COR-L47 (cell line): ENCODE measurements around the gene B4GALT6.

ENCODE experiments used
- DNase-seq: peaks from one replicate; lab custom pipeline; 2025; lab: John Stamatoyannopoulos, UW

Gene B4GALT6

GRCh38 chr18:31688606-31689005 lies 4.2 kb upstream of the B4GALT6 start:
- no peak for DNase-seq

GRCh38 chr18:31686986-31687928 lies 2.9 kb upstream of the B4GALT6 start:
- no peak for DNase-seq

DNA sequence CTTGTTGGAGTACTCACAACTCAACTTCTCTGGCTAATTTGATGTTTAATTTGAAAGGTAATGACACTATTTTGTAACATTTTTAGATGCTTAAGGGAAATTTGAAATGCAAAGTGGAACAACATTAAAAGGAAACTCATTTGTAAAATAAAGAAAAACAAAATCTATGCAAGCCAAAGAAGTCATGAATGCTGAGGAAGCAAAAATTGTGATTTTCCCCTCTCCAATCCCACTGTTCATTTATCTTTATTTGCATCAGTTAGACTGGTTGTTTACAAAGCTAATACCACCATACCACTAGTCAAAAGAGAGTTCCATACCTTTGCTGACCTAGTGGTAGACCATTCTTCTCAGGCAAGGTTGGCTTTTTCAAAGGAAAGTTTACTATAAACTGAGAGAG lies 2.2 kb upstream of the B4GALT6 start:
- DNase-seq, result no peak

GRCh38 chr18:31685097-31686082 lies 1.0 kb upstream of the B4GALT6 start:
- peak; percentile 95 for DNase-seq

DNA sequence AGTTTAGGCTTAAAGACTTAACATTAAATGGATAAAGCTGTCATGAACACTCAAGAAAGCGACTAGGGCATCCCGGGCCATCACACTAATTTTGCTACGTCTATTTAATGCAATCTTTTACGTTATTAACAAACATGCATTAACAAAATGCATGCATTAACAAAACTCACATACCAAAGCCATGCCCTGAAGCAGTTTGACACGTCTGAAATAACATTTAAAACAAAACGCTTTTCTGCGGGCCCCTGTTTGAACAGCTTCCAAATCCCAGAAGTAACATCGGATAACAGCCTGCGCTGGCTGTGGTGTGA lies 458 bp downstream of the B4GALT6 start:
- no peak for DNase-seq

DNA sequence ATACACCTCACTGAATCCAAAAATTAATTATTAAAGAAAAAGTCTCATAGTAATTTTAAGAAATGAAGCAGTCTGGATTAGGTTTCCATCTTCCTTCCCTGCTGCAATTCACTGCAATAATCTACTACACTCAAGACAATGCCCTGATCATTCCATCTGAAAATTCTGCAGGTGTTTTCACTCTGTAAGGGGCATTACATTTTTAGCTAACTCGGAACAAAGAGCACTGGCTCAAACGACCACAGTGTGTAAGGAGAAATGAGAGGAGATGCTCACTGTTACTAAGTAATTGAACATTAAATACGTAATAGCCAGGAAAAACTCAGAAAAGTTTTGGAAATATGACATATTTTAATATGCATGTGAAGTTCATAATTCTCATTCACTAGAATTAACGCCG lies 1.3 kb downstream of the B4GALT6 start:
- DNase-seq, result no peak

DNA sequence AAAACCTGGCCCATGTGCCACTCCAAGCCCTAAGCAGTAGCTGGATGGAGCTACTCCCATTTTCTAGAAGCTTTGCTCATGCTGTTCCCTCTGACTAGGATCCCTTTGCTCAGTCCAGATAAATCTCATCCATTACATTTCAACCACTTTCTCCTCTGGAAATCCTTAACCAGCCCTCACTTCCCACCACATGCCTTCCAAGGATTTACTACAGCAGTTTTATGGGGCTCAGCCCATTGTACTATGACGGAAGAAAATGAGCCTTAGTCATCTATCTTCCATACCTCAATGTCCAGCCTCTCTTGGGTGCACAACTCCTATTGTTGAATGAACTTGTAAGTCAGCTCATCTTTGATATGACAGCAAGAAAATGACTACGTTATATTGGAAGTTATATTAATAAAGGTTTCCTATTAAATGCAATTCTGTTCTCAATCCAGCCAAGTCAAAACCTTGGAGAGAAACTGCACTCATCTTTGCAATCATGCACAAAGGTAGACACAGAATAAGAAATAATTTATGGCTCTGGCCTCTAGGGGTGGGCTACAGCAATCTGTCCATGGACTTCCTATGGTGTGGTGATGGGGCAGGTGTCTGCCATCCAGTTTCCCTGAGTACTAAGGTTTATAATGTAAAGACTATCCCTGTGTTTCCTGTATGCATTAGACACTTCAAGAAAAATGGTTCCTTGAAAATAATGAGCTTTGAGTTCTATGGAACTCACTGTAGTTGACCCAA lies 3.4 kb downstream of the B4GALT6 start:
- no peak for DNase-seq

DNA sequence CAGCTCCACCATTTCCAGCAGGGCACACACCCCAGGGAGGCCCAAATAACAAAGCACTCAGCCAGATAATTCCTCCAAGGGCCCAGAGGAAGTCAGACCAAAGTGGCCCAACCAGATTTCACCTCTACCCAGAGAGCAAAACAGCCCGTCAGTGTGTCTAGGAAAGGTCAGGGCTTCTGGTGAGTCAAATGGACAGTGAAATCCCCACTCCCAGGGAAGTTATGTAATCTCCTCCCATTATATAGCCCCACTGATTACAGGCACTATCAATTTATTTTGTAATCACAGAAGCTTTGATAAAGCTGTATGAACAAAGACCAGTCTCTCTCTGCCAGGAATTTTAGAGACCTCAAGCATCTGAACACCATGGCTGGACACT lies 4.0 kb downstream of the B4GALT6 start:
- DNase-seq, result no peak

DNA sequence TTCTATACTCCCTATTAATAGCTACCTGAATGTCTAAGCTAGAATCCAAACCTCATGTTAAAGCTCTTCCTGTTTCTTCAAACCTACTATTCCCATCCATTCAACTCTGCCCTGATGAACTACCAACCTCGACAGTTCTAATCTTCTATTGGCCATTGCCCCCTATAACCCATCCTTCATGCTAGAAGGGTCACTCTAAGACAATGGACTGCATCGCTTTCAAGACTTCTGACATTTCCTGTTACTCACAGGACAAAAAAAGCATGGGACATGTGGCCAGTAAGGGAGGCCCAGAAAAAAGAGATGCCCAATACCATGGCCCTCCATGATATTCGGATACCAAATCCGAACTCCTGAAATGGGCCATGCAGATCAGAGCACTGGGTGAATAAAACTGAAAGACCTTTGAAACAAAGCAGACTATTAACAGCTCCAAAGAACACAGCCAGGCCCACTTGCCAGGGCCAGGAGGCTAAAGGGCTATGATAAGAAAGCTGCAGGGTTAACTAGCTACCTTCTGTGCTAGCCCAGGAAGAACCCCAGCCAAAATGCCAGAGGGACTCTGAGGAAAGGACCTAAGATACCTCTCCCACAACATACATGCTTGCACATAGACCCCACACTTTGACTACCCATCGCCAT lies 4.5 kb downstream of the B4GALT6 start:
- DNase-seq, result no peak

GRCh38 chr18:31679133-31679742 lies 5.1 kb downstream of the B4GALT6 start:
- DNase-seq, result no peak

DNA sequence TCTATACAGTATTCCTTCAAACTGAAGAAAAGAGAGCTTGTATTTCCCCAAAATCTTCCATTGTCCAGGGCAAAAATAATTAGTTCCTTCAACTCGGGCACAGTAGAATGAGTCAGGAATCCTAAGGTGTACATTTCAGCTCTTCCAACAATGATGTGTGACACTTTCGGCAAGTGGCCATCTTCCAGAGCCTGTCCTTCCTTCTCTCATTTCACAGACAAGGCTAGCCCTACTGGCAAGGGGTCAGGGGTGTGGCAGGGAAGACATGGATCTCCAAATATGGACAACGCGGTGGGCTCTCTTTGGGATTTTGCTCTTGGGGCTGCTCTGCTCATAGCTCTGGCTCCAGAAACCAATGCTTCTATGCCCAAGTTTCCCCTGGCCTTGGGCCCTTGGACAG lies 6.0 kb downstream of the B4GALT6 start:
- DNase-seq, result no peak

- no peak for DNase-seq
These were observed 6.8 kb downstream of the B4GALT6 start for GRCh38 chr18:31677592-31677991.

- DNase-seq, result no peak
These were observed 9.0 kb downstream of the B4GALT6 start for GRCh38 chr18:31675404-31675803.

- no peak for DNase-seq
These were observed 11.7 kb downstream of the B4GALT6 start for GRCh38 chr18:31672628-31673135.

GRCh38 chr18:31671951-31672350 lies 12.4 kb downstream of the B4GALT6 start:
- DNase-seq, result no peak

GRCh38 chr18:31669541-31669940 lies 14.8 kb downstream of the B4GALT6 start:
- DNase-seq, result no peak

GRCh38 chr18:31667185-31667584 lies 17.2 kb downstream of the B4GALT6 start:
- no peak for DNase-seq

DNA sequence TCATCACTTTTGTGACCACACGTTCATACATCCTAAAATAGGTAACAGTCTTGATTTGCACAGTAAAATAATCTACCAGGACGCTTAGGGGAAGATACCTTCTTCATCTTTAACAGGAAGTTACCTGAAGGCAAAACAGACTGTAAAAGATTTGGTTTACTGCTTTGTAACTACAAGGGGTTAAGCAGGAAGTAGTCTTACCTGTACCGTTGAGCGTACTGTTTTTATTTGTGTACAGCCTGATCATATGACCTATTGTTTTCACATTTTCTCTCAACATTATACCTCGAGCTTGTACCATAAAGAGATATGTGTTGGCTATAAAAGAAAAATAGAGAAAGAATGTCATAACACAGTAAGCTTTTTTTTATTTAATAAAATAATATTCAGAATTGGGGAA lies 18.3 kb downstream of the B4GALT6 start:
- no peak for DNase-seq

DNA sequence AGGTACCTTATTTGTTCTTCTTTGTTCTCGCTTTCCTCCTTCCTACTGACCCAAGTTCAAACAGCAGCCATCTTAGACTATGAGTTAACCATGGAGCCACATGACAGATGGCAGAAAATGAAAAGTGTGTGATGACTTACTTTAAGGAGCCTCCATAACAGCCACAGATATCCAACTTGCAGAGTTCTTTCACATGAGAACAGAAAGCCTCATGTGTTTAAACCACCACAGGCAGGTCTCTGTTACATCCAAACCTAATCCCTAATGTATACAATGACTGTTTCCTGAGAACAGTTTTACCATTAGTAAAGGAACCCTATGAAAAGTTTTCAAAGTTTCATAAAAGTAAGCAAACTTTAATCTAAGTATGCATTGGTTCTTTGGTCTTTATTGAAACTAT lies 20.3 kb downstream of the B4GALT6 start:
- DNase-seq, result no peak

DNA sequence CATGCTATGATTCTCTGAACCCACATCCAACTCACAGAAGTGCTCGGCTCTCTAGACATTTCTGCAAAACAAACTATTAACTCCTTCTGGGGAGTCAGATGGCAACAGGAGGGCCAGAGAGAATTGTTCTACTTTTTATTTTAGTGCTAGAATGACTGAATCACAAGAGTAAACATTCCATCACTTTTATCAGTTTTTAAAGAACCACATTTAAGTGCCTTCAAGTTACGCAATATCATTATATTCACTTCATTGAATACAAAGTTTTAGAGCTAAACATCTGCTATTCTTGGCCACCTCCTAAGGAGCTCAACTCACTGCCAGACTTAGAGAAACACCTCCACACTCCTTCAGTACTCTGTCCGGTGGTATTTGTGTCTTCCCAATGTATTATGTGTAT lies 22.4 kb downstream of the B4GALT6 start:
- DNase-seq, result no peak

DNA sequence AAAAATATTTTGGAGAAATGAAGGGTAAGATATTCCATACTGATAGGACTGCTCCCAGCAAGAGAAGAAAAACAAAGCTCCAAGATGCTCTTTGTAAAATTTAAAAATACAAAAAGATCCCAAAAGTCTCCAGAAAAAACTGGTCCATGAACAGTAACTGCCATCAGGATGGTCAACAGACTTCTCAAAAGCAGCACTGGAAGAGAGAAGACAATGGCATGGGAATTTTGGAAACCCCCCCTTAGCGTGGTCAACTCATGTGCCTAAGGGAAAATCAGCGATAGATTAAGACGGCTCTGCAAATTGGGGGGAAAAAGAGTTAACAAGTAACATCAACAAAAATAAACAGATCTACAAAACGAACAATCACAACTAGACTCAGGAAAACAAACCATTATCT lies 23.6 kb downstream of the B4GALT6 start:
- DNase-seq, result no peak
